GM21576 (cell line): ENCODE data around the gene KCNQ1.

Source experiments
- ATAC-seq: cut with Tn5 transposase; IDR thresholded peaks from one replicate; pipeline ENCODE4 v1.9.1; 2021; ENCODE audit warnings: mild to moderate bottlenecking, moderate library complexity; ENCODE audit not compliant: unreplicated experiment

KCNQ1 gene

GRCh38 chr11:2564588-2565425, 120.0 kb downstream of the KCNQ1 start:
- ATAC-seq, result no peak

DNA sequence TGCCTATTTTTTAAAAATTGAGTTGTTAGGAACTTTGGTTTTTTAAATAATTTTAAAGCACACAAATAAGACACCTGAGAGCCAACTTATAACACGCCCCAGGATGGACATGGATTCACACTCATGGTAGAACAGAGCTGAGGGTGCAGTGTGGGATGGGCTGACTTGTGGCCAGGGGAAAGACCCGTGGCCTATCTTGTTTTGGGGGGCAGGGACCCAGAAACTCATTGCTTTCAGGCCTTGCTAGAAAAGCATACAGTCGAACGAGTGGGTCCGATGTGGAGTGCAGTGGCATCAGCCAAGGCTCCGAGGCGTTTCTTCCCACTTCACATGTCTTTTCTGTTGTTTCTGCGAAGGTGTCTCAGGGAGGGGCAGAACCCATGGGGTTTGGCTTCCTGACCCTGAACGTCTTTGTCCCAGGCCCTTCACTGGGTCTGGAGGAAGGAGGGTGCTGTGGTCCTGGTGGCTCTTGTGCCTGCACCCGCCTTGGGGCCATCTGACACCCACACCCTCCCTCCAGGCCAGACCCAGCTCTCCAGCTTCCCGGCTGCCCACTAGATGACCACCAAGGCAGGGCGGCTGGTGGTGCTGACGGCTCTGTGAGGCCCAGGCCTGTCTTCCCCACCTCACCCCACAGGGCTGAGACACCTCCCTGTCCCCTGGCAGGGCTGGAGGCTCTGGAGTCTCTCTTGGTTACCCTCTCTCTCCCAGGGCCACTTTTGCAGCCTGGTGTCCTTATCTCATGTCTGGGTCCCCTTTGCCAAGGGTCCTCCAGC, 120.8 kb downstream of the KCNQ1 start:
- no peak for ATAC-seq

GRCh38 chr11:2566223-2567025, 121.6 kb downstream of the KCNQ1 start:
- ATAC-seq, result no peak

DNA sequence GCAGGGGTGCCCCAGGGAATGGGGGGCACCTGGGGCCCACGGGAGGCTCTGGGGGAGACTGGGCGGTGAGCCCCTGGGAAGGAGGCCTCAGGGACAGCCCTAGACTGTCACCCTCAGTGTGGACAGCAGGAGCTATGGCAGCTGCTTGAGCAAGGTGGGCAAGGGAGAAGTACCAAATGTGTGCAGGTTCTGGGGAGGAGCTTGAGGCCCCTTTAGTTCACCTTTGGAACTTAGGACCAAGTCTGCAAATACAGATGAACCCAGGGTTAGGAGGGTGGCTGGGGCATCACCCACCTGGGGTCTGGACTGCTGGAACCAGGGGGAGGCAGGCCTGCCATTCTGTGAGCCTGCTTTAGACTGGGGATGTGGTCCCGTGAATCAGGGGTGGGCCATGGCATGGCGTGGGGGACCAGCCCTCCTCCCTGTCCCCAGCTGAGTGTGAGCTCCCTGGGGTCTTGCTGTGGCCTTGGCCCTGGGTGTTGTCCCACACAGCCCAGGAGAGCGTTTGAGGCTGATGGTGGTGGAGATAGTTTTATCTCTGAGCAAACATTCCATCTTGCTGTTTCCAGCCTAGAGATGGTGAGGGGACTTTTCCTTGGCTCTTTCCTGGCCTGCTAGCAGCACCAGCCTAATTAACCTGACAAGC, 122.3 kb downstream of the KCNQ1 start:
- no peak for ATAC-seq

- no peak for ATAC-seq
These were observed 124.5 kb downstream of the KCNQ1 start for GRCh38 chr11:2569321-2569721.

GRCh38 chr11:2569731-2570210, 125.0 kb downstream of the KCNQ1 start:
- ATAC-seq, result no peak

GRCh38 chr11:2570211-2570811, 125.5 kb downstream of the KCNQ1 start:
- no peak for ATAC-seq

GRCh38 chr11:2570841-2571597, 126.2 kb downstream of the KCNQ1 start:
- ATAC-seq, result no peak

DNA sequence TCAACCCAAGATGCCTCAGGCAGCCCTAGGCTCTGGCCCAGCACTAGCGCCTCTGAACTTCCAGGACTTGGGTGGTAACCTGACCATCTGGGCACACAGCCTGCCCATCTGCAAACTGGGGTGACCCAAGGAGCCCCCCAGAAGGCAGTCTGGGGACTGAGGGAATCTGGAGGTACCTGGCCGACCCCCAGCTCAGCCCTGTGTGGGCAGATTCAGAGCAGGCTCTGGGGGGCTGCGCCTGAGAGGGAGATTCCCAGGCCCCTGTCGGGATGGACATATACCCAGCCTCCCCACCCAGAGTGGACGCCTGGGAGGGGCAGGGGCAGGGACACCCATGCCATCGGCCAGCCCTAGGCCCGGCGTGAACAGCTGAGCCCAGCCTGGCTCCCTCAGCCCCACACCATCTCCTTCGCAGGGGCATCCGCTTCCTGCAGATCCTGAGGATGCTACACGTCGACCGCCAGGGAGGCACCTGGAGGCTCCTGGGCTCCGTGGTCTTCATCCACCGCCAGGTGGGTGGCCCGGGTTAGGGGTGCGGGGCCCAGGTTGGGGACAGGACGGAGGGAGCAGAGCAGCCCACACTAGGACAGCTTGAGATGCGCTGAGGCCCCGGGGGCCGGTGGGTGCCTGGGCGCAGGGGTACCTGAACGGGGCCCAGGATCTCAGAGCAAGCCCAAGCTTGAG, 126.9 kb downstream of the KCNQ1 start:
- ATAC-seq, result no peak

- no peak for ATAC-seq
These were observed 127.9 kb downstream of the KCNQ1 start for GRCh38 chr11:2572491-2573239.

- no peak for ATAC-seq
These were observed 128.6 kb downstream of the KCNQ1 start for GRCh38 chr11:2573240-2574042.

GRCh38 chr11:2574043-2574552, 129.3 kb downstream of the KCNQ1 start:
- ATAC-seq, result no peak

- no peak for ATAC-seq
These were observed 130.0 kb downstream of the KCNQ1 start for GRCh38 chr11:2574553-2575535.

- ATAC-seq, result no peak
These were observed 130.8 kb downstream of the KCNQ1 start for GRCh38 chr11:2575591-2576051.

GRCh38 chr11:2576111-2576510, 131.3 kb downstream of the KCNQ1 start:
- no peak for ATAC-seq

GRCh38 chr11:2576549-2576948, 131.7 kb downstream of the KCNQ1 start:
- ATAC-seq, result no peak
